Heart right ventricle (tissue), 16 donors: ENCODE data around the gene ANO9. TPM values are rescaled to one million over a fixed set of nuclear protein-coding genes. Genes with fewer than 3 reads are reported as not detected.

Experiments used
- ATAC-seq, 8 donors: fragments of 200-7000 bp; cut with Tn5 transposase; one replicate each; pipeline ENCODE4 v1.9.1; 2020; ENCODE audit warnings: mild to moderate bottlenecking in 8 of 8, moderate library complexity in 8 of 8, moderate number of reproducible peaks in 1 of 8
- DNase-seq, 2 donors: peaks; one replicate each; pipeline ENCODE4 v3.0.0-alpha.2; 2020
- H3K27ac ChIP-seq, 10 donors: fragments of 200-600 bp; sonication (generic) in 2 of 10; one replicate each; pipeline versions ENCODE4 v1.5.0 to v1.8.0; 2020 to 2022; ENCODE audit warnings: mild to moderate bottlenecking in 3 of 10
- H3K27me3 ChIP-seq, 7 donors: fragments of 200-600 bp; one replicate each; pipeline ENCODE4 v1.8.0; 2021 to 2022; ENCODE audit warnings: mild to moderate bottlenecking in 2 of 7
- H3K36me3 ChIP-seq, 9 donors: fragments of 200-600 bp; sonication (generic) in 1 of 9; one replicate each; pipeline versions ENCODE4 v1.5.0 to v1.8.0; 2020 to 2022; ENCODE audit warnings: mild to moderate bottlenecking in 2 of 9
- H3K4me1 ChIP-seq, 9 donors: fragments of 200-600 bp; sonication (generic) in 1 of 9; one replicate each; pipeline versions ENCODE4 v1.5.0 to v1.8.0; 2020 to 2022; ENCODE audit warnings: mild to moderate bottlenecking in 4 of 9
- H3K4me3 ChIP-seq, 10 donors: fragments of 200-600 bp; sonication (generic) in 2 of 10; one replicate each; pipeline versions ENCODE4 v1.5.0 to v1.8.0; 2020 to 2022; ENCODE audit warnings: mild to moderate bottlenecking in 7 of 10, moderate library complexity in 2 of 10
- H3K9me3 ChIP-seq, 11 donors: fragments of 200-600 bp in 10 of 11; sonication (generic) in 2 of 11; one replicate each; pipeline versions ENCODE4 v1.5.0 to v1.8.0; 2013 to 2022; ENCODE audit warnings: mild to moderate bottlenecking in 2 of 11, control low read depth in 1 of 11, moderate library complexity in 1 of 11
- CTCF ChIP-seq, 9 donors: fragments of 200-600 bp; sonication (generic) in 2 of 9; IDR thresholded peaks; one replicate each; pipeline versions ENCODE4 v1.5.0 to v1.8.0; 2021 to 2022; ENCODE audit warnings: antibody characterized with exemption in 9 of 9, mild to moderate bottlenecking in 5 of 9, moderate library complexity in 1 of 9
- WGBS, 2 donors: extraction: QIAGEN DNeasy Blood & Tissue Kit; methylation state at CpG; one replicate each; pipeline ENCODE4 v1.1.7; 2013; ENCODE audit warnings: inconsistent platforms in 1 of 2; 5-methylcytosine and 5-hydroxymethylcytosine counted together
- intact Hi-C, 10 donors: fragments of 100-400 bp; cut with DNase I; formaldehyde crosslinking; loops; one replicate each; pipeline versions ENCODE4 v1.11.1 to v1.14.2; 2022
- polyA plus RNA-seq, 2 donors: library from polyadenylated mRNA; stranded (reverse); fragments of 200-250 nt; gene quantifications; one replicate each; pipeline ENCODE4 v1.2.3, GENCODE V29; 2013
- total RNA-seq, 10 donors: library from RNA; stranded (reverse); fragmentation: NEBNext Ultra II Directional in 3 of 10; extraction: Animal tissue kit (Norgen Biotek cat#: 25700) in 3 of 10; gene quantifications; one replicate each; pipeline versions ENCODE4 v1.2.1 to v1.2.4, GENCODE V29; 2021 to 2023
- donor health status: Arrhythmogenic right ventricular cardiomyopathy.
- donor health status: ischemic (EF 13 %, LVEDD 7.1; RV severe dilation, severe dysfunction).
- donor health status: healthy with polysubstance abuse.
- donor health status: DM: no; HTN: yes; CAD: no.
- donor health status: DM: no; HTN: no; CAD: no.
- donor health status: ischemic (EF 25% LVEDD 6.9; RV normal size, moderate dysfunction).
- donor health status: ischemic (EF 25% LVEDD 5.7; RV mildly dilated, moderate dysfunction).
- donor health status: healthy.
- donor health status: DM: yes; HTN: yes; CAD: no.
- donor health status: Ischemic cardiomyopathy.
- donor health status: ischemic (EF 35%, LVEDD 5.7; RV mildly dilated, moderate dysfunction).
- donor health status: nonischemic (EF 11% LVEDD 7.7; RV severe dilation, severe dysfunction).
- donor health status: DM: yes; HTN: yes; CAD: no.
- donor health status: PGD.
- donor health status: ischemic (EF 29% LVEDD 5.4; RV normal size, mild dysfunction).
- donor health status: nonischemic (EF 23%, LVEDD 6.1; RV moderate dilation, normal function).

ANO9 gene
- total and polyA plus RNA-seq, 12 donors = 0.05 to 2.3 (median 0.19) TPM; not detected in 4

- Histone ChIP-seq H3K27ac (no peak overlapping the region), H3K27me3 (peaks cover 0 to 19% (median 8%) of the 10 kb centered on the region in 7 donors), H3K36me3 (no peaks in the 10 kb centered on the region), H3K4me3 (no peak overlapping the region), H3K4me1 (no peaks in the 10 kb centered on the region), H3K9me3 (no peaks in the 10 kb centered on the region)
- DNase-seq (no peak), ATAC-seq (no peak)
- TF ChIP-seq CTCF (IDR thresholded peaks at IDR 0.05) = no peak
- intact Hi-C loops = no loop called here
- WGBS, 2 donors = 80 to 81% methylated on average over 16 of the region's 16 CpGs
These were observed 7.3 kb downstream of the ANO9 start for GRCh38 chr11:434496-434895.

- DNase-seq = peak in 1 of 2 donors; percentile 8
- 78 to 82% methylated on average over 15 to 20 of the region's 20 CpGs for WGBS, 2 donors
- H3K4me3 ChIP-seq = no peak overlapping the region
These were observed 8.2 kb downstream of the ANO9 start for GRCh38 chr11:433641-434040.

GRCh38 chr11:433111-433510 lies 8.7 kb downstream of the ANO9 start:
- no peaks in the 10 kb centered on the region for H3K36me3 ChIP-seq
- DNase-seq (peak in 1 of 2 donors; percentile 7), ATAC-seq (no peak)

More at GRCh38 chr11:433641-434040, 8.2 kb downstream of the ANO9 start:
- Histone ChIP-seq H3K27ac (no peak overlapping the region), H3K4me1 (no peaks in the 10 kb centered on the region), H3K9me3 (no peaks in the 10 kb centered on the region), H3K36me3 (no peaks in the 10 kb centered on the region), H3K27me3 (peaks cover 0 to 13% (median 8%) of the 10 kb centered on the region in 7 donors)
- no peak for ATAC-seq
- TF ChIP-seq CTCF (IDR thresholded peaks at IDR 0.05) = no peak
- intact Hi-C loops = no loop called here

GRCh38 chr11:432501-433100 lies 9.2 kb downstream of the ANO9 start:
- Histone ChIP-seq H3K9me3 (no peaks in the 10 kb centered on the region), H3K27me3 (peaks cover 0 to 12% (median 6%) of the 10 kb centered on the region in 7 donors), H3K4me1 (no peaks in the 10 kb centered on the region), H3K4me3 (no peak overlapping the region), H3K27ac (no peak overlapping the region), H3K36me3 (no peaks in the 10 kb centered on the region)
- ATAC-seq (peak in 1 of 8 donors; percentile 13), DNase-seq (peak in 1 of 2 donors; percentile 7)
- TF ChIP-seq CTCF (IDR thresholded peaks at IDR 0.05) = no peak
- WGBS, 2 donors = 90 to 91% methylated on average over 20 of the region's 20 CpGs
- intact Hi-C loops = no loop called here

More at GRCh38 chr11:433111-433510, 8.7 kb downstream of the ANO9 start:
- Histone ChIP-seq H3K27ac (no peak overlapping the region), H3K27me3 (peaks cover 0 to 12% (median 8%) of the 10 kb centered on the region in 7 donors), H3K9me3 (no peaks in the 10 kb centered on the region), H3K4me3 (no peak overlapping the region), H3K4me1 (no peaks in the 10 kb centered on the region)
- intact Hi-C loops = no loop called here
- 88 to 94% methylated on average over 17 of the region's 17 CpGs for WGBS, 2 donors
- no peak for TF ChIP-seq CTCF (IDR thresholded peaks at IDR 0.05)
